ENCODE data around the gene HNF1A.

HNF1A gene

DNA sequence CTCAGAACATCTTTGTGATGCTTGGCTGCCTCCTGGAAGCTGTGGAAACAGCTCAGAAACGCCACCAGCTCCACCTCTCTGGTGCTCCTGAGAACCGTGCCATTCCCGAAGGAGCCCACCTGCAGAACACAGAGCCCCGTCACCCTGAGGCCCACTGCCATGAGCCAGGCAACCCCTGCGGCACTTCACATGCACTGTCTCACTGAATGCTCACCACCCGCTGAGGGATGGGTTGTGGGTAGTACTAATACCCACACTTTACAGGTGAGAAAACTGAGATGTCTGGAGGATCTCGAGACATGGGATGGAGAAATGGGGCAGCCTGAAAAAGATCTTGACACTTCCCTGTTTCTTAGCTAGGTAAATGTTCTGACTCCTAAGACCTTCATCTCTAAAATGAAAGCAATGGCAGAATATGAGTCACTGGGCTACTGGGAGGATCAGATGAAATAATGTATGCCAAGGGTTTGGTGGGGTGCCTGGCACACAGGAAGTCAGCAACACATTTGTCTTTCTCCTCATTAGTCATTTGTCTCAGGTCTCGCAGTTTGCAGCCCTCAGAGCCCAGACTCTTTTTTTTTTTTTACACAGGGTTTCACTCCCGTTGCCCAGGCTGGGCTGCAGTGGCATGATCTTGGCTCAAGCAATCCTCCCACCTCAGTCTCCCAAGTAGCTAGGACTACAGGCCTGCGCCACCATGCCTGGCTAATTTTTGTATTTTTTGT is 55.4 kb downstream of the HNF1A start:
- Histone ChIP-seq H3K9ac (ENCODE audit: low read length) (no peak overlapping the region), H3K9me3 (ENCODE audit: insufficient read depth, low read length) (no peaks in the 10 kb centered on the region), H3K4me1 (ENCODE audit: low read length) (peaks cover 14% of the 10 kb centered on the region; the same call in 1 of the 2 replicates), H3K36me3 (replicated peaks; ENCODE audit: low read depth, low read length) (no peaks in the 10 kb centered on the region), H3K4me3 (ENCODE audit: low read length) (no peak overlapping the region), H3K79me2 (ENCODE audit: low read length) (no peaks in the 10 kb centered on the region), H3K27me3 (ENCODE audit: low read depth, low read length) (no peaks in the 10 kb centered on the region), H2AFZ (ENCODE audit: low read depth, low read length) (0 out of 2 replicates have a peak overlapping the region, but pooled peaks have one; percentile 11), H3K4me2 (ENCODE audit: low read length) (peak overlapping the region; percentile 18; the same call in 1 of the 2 replicates), H4K20me1 (ENCODE audit: insufficient read depth, low read length) (no peaks in the 10 kb centered on the region), H3K27ac (ENCODE audit: low read length) (no peak overlapping the region)
- TF ChIP-seq, protein P1, sequence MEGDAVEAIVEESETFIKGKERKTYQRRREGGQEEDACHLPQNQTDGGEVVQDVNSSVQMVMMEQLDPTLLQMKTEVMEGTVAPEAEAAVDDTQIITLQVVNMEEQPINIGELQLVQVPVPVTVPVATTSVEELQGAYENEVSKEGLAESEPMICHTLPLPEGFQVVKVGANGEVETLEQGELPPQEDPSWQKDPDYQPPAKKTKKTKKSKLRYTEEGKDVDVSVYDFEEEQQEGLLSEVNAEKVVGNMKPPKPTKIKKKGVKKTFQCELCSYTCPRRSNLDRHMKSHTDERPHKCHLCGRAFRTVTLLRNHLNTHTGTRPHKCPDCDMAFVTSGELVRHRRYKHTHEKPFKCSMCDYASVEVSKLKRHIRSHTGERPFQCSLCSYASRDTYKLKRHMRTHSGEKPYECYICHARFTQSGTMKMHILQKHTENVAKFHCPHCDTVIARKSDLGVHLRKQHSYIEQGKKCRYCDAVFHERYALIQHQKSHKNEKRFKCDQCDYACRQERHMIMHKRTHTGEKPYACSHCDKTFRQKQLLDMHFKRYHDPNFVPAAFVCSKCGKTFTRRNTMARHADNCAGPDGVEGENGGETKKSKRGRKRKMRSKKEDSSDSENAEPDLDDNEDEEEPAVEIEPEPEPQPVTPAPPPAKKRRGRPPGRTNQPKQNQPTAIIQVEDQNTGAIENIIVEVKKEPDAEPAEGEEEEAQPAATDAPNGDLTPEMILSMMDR (IDR thresholded peaks at IDR 0.05; ENCODE audit: low read depth, low read length) = no peak
- no peak for TF ChIP-seq EZH2phosphoT487 (IDR thresholded peaks at IDR 0.05; ENCODE audit: low read depth)

DNA sequence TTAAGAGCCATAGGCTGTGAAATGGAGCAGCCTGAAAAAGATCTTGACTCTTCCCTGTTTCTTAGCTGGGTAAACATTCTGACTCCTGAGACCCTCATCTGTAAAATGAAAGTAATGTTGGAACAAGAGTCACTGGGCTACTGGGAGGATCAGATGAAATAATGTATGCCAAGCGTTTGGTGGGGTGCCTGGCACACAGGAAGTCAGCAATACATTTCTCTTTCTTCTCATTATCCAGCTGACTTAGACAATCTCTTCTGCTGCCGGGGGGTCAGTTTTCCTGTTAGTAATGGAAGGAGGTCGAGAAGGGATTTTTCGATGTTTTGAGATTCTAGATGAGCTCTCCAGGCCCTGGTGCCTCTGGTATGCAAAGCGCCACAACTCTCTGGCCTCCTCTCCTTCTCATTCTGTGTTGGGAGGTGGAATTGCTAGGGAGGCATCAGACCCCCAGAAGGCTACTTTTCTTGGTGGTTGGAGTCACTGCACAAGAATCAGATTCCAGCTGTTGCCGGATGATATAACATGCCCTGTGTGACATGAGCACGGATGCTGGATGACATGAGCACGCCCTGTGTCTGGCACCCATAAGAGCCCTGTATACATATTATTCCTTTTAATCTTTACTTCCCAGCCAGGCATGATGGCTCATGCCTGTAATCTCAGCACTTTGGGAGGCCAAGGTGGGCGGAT is 56.4 kb downstream of the HNF1A start:
- Histone ChIP-seq H2AFZ (ENCODE audit: low read depth, low read length) (no peak overlapping the region), H3K27me3 (ENCODE audit: low read depth, low read length) (no peaks in the 10 kb centered on the region), H3K4me3 (ENCODE audit: low read length) (no peak overlapping the region), H4K20me1 (ENCODE audit: insufficient read depth, low read length) (no peaks in the 10 kb centered on the region), H3K36me3 (replicated peaks; ENCODE audit: low read depth, low read length) (no peaks in the 10 kb centered on the region), H3K79me2 (ENCODE audit: low read length) (no peaks in the 10 kb centered on the region), H3K27ac (ENCODE audit: low read length) (no peak overlapping the region), H3K9me3 (ENCODE audit: insufficient read depth, low read length) (no peaks in the 10 kb centered on the region), H3K4me1 (ENCODE audit: low read length) (peaks cover 17% of the 10 kb centered on the region; the same call in 1 of the 2 replicates), H3K4me2 (ENCODE audit: low read length) (no peak overlapping the region), H3K9ac (ENCODE audit: low read length) (no peak overlapping the region)
- TF ChIP-seq, protein P1 (IDR thresholded peaks at IDR 0.05; ENCODE audit: low read depth, low read length) = no peak
- no peak for TF ChIP-seq EZH2phosphoT487 (IDR thresholded peaks at IDR 0.05; ENCODE audit: low read depth)

DNA sequence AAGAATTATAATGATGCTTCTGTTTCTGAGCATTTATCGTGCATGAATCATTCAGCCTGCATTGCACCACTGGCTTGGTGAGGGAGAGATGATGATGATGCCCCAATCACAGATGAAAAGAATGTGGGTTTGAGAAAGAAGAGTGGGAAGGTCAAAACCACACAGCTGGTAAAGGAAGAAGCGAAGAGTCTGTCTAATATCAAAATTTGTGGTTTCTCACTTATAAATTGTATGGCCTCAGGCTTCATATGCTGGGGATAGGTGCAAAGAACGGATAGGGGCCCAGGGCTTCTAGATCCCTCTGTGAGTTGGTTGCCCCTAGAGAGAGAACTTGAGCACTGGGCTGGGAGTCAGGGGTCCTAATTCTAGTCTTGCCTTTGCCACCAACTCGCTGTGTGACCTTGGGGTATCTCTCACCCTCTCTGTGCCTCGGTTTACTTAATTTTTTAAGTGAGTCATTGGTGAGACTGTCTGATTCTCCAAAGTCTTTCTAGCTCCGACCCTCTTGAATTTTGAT is 58.5 kb downstream of the HNF1A start:
- Histone ChIP-seq H4K20me1 (ENCODE audit: insufficient read depth, low read length) (no peaks in the 10 kb centered on the region), H3K36me3 (replicated peaks; ENCODE audit: low read depth, low read length) (no peaks in the 10 kb centered on the region), H3K9me3 (ENCODE audit: insufficient read depth, low read length) (no peaks in the 10 kb centered on the region), H3K79me2 (ENCODE audit: low read length) (no peaks in the 10 kb centered on the region), H3K27ac (ENCODE audit: low read length) (no peak overlapping the region), H2AFZ (ENCODE audit: low read depth, low read length) (no peak overlapping the region), H3K9ac (ENCODE audit: low read length) (no peak overlapping the region), H3K27me3 (ENCODE audit: low read depth, low read length) (no peaks in the 10 kb centered on the region), H3K4me2 (ENCODE audit: low read length) (no peak overlapping the region), H3K4me3 (ENCODE audit: low read length) (no peak overlapping the region), H3K4me1 (ENCODE audit: low read length) (peaks cover 17% of the 10 kb centered on the region; the same call in 1 of the 2 replicates)
- TF ChIP-seq EZH2phosphoT487 (IDR thresholded peaks at IDR 0.05; ENCODE audit: low read depth) = no peak
- TF ChIP-seq, protein P1 (IDR thresholded peaks at IDR 0.05; ENCODE audit: low read depth, low read length) = no peak

Measured in OCI-LY3 (cell line).